Skeletal muscle satellite cell (primary cell): ENCODE measurements around the gene IGLL5.
"Not testable (repeated sequence)": the region's sequence is repeated elsewhere in the genome, so short reads cannot be mapped to it uniquely, and the experiment has no call there.

Experiments
- H3K27me3 ChIP-seq: 2 replicates; pipeline ENCODE4 v1.7.0; 2013; ENCODE audit warnings: low read length; ENCODE audit not compliant: control insufficient read depth, insufficient read depth
- H3K36me3 ChIP-seq: 2 replicates; pipeline ENCODE4 v1.7.0; 2013; ENCODE audit warnings: mild to moderate bottlenecking, control low read depth, low read length; ENCODE audit not compliant: insufficient read depth
- H3K4me1 ChIP-seq: 2 replicates; pipeline ENCODE4 v1.7.0; 2013; ENCODE audit warnings: low read length; ENCODE audit not compliant: control insufficient read depth, insufficient read depth
- H3K4me2 ChIP-seq: 2 replicates; pipeline ENCODE4 v1.7.0; 2013; ENCODE audit warnings: mild to moderate bottlenecking, low read length
- H3K4me3 ChIP-seq: 2 replicates; pipeline ENCODE4 v1.7.0; 2013; ENCODE audit warnings: low read length
- H3K9ac ChIP-seq: 2 replicates; pipeline ENCODE4 v1.7.0; 2013; ENCODE audit warnings: mild to moderate bottlenecking, low read depth, low read length, moderate library complexity
- H3K9me3 ChIP-seq: replicated peaks from 2 replicates; pipeline ENCODE4 v1.7.0; 2013; ENCODE audit warnings: mild to moderate bottlenecking, control low read depth, low read length

The IGLL5 gene

GRCh38 chr22:22892096-22893052, 4.8 kb downstream of the IGLL5 start:
- H3K9me3 ChIP-seq: no peaks in the 10 kb centered on the region
- no peak overlapping the region for H3K9ac ChIP-seq
- no peak overlapping the region for H3K4me3 ChIP-seq

GRCh38 chr22:22893077-22893805, 5.6 kb downstream of the IGLL5 start:
- Histone ChIP-seq H3K4me2 (no peak overlapping the region), H3K9ac (no peak overlapping the region), H3K36me3 (no peaks in the 10 kb centered on the region), H3K27me3 (peaks cover 35% of the 10 kb centered on the region), H3K4me3 (no peak overlapping the region), H3K9me3 (no peaks in the 10 kb centered on the region), H3K4me1 (no peaks in the 10 kb centered on the region)

More at GRCh38 chr22:22892096-22893052, 4.8 kb downstream of the IGLL5 start:
- no peaks in the 10 kb centered on the region for H3K36me3 ChIP-seq
- H3K4me2 ChIP-seq: no peak overlapping the region
- peaks cover 29% of the 10 kb centered on the region for H3K27me3 ChIP-seq
- no peaks in the 10 kb centered on the region for H3K4me1 ChIP-seq

- no peaks in the 10 kb centered on the region for H3K9me3 ChIP-seq
- H3K4me2 ChIP-seq: no peak overlapping the region
- H3K9ac ChIP-seq: no peak overlapping the region
- no peaks in the 10 kb centered on the region for H3K36me3 ChIP-seq
- no peaks in the 10 kb centered on the region for H3K4me1 ChIP-seq
- H3K27me3 ChIP-seq: peaks cover 33% of the 10 kb centered on the region
- H3K4me3 ChIP-seq: no peak overlapping the region
Observed at GRCh38 chr22:22893891-22894739, 6.5 kb downstream of the IGLL5 start.

- Histone ChIP-seq H3K36me3 (no peaks in the 10 kb centered on the region), H3K9ac (no peak overlapping the region), H3K4me2 (no peak overlapping the region), H3K4me3 (no peak overlapping the region), H3K4me1 (no peaks in the 10 kb centered on the region), H3K9me3 (no peaks in the 10 kb centered on the region), H3K27me3 (peaks cover 29% of the 10 kb centered on the region)
Observed at GRCh38 chr22:22894740-22895731, 7.4 kb downstream of the IGLL5 start.

- Histone ChIP-seq H3K4me2 (no peak overlapping the region), H3K9ac (no peak overlapping the region), H3K4me1 (no peaks in the 10 kb centered on the region), H3K9me3 (no peaks in the 10 kb centered on the region), H3K36me3 (no peaks in the 10 kb centered on the region), H3K27me3 (peaks cover 29% of the 10 kb centered on the region), H3K4me3 (no peak overlapping the region)
Observed at GRCh38 chr22:22895776-22896445, 8.3 kb downstream of the IGLL5 start.

GRCh38 chr22:22896601-22897000, 9.0 kb downstream of the IGLL5 start:
- Histone ChIP-seq H3K9ac (no peak overlapping the region), H3K36me3 (no peaks in the 10 kb centered on the region), H3K4me1 (no peaks in the 10 kb centered on the region), H3K4me3 (no peak overlapping the region), H3K27me3 (peaks cover 32% of the 10 kb centered on the region), H3K4me2 (no peak overlapping the region), H3K9me3 (no peaks in the 10 kb centered on the region)

GRCh38 chr22:22897091-22897490, 9.5 kb downstream of the IGLL5 start:
- Histone ChIP-seq H3K27me3 (peaks cover 36% of the 10 kb centered on the region), H3K9me3 (no peaks in the 10 kb centered on the region), H3K4me1 (no peaks in the 10 kb centered on the region), H3K4me2 (no peak overlapping the region), H3K9ac (no peak overlapping the region), H3K4me3 (no peak overlapping the region), H3K36me3 (no peaks in the 10 kb centered on the region)

- Histone ChIP-seq H3K36me3 (no peaks in the 10 kb centered on the region), H3K4me3 (no peak overlapping the region), H3K27me3 (peaks cover 34% of the 10 kb centered on the region), H3K9ac (no peak overlapping the region), H3K9me3 (no peaks in the 10 kb centered on the region), H3K4me1 (no peaks in the 10 kb centered on the region), H3K4me2 (no peak overlapping the region)
Observed at GRCh38 chr22:22897947-22898346, 10.3 kb downstream of the IGLL5 start.

GRCh38 chr22:22898411-22898950, 10.9 kb downstream of the IGLL5 start:
- peaks cover 34% of the 10 kb centered on the region for H3K27me3 ChIP-seq
- not testable (repeated sequence) for H3K4me3 ChIP-seq, H3K36me3 ChIP-seq, H3K9ac ChIP-seq, H3K4me1 ChIP-seq, H3K4me2 ChIP-seq, H3K9me3 ChIP-seq
